GM18526 (cell line): ENCODE data around the gene CAMK2G.

ENCODE experiments used
- POLR2A ChIP-seq: IDR thresholded peaks from 3 replicates; pipeline ENCODE4 v1.6.1; 2011; ENCODE audit not compliant: insufficient read length; ENCODE audit errors: extremely low read depth

Gene CAMK2G

DNA sequence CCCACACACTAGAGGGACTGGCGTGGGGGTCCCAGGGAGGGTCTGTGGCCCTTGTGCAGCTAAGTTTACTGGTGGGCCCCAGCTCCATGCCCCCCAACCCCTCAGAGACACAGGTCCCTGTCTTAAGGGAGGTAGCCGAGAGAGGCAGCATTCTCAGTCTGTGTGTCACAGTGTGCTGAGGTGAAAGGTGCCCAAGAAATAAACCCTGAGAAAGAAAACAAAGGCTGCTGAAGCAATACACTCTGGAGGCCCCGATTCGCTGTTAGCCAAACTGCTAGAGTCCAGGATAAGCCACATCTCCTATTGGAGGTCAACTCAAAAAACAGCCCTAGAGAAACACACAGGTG lies 34.3 kb downstream of the CAMK2G start:
- no peak for TF ChIP-seq POLR2A

DNA sequence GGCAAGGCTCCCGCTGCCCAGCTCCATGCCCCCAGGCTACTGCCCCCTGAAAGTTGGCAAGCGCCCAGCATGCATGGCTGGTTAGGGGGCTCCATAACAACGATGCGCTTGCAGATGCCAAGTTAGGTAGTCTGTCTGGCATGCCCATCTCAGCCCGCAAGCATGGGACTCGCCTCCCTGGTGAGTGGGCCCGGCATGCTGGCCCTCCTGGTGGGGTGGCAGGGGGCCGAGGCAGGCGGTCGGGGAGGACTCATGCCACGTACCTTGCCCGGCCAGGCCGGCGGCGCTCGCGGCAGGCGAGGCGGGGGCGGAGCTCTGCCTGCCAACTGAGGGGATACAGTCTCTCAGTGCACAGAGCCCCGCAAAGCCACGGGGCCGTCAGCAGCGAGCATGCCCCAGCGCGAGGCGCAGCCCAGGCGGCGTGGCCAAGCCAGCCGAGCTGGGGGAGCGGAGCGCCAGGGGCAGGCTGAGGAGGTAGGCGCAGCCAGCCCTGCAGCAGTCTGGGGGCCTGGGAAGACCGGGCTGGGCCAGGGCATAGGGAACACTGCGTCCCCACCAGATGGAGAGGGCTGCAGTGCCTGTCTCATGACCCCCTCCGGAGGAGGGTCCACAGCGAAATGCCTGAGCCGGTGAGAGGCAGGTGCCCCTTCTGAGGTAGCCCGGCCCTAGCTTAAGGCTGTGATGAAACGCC lies 34.9 kb downstream of the CAMK2G start:
- no peak for TF ChIP-seq POLR2A

DNA sequence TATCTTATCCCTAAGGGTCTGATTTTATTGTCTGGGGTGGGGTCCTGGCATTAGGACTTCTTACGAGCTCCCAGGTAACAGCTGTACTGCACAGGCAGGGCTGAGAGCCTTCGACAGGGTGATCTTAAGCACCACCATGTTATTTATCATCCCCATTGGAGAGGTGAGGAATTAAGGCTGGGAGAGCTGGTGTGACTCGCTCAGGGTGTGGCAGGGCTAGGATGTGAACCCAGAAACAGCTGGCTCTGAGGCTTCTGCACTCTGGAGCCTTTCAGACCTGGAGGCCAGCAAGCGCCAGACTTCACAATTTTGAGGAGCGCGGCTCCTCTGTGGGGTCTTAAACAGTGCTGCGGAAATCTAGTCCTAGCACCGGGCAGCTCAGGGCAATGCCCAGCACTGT lies 35.5 kb downstream of the CAMK2G start:
- no peak for TF ChIP-seq POLR2A

DNA sequence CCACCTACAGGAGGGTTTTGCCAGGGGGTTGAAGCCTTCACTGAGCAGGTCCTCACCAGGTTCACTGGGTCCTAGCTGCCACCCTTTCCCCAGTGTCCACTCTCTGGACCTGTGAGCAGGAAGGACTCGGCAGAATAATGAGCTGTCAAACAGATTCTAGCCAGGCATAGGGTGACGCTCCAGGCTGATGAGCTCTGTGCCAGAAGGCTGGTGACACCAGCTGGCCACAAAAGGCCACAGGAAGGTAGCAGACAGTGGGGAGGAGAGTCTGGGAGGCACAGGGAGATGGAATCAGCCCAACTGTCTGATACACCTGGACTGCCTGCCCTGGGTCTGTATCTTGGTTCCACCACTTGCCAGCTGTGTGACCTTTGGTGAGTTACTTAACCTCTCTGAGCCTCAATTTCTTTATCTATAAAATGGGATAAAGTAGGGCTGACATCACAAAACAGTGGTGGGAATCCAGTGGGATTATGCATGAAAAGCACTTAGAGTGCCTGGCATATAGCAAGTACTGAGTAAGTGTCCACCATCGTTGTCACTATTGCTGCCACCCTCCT lies 36.3 kb downstream of the CAMK2G start:
- no peak for TF ChIP-seq POLR2A

DNA sequence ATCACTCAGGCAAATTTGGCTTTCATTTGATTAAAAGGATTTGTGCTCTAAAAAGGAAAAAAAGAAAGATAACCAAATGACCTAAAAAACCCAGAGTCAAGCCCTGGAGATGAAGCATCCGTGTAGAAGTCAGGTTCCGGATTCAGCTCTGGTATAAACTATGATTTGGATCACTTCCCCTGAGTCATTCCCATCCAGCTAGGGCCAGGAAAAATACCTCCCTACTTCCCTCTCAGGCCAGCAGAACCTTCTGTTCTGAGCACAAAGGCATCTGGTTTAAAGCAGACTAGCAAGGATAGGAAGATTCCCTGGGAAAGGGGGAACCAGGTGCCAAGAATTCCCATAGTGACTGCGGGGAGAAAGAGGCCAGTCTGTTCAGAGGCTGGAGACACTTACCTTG lies 37.3 kb downstream of the CAMK2G start:
- no peak for TF ChIP-seq POLR2A

DNA sequence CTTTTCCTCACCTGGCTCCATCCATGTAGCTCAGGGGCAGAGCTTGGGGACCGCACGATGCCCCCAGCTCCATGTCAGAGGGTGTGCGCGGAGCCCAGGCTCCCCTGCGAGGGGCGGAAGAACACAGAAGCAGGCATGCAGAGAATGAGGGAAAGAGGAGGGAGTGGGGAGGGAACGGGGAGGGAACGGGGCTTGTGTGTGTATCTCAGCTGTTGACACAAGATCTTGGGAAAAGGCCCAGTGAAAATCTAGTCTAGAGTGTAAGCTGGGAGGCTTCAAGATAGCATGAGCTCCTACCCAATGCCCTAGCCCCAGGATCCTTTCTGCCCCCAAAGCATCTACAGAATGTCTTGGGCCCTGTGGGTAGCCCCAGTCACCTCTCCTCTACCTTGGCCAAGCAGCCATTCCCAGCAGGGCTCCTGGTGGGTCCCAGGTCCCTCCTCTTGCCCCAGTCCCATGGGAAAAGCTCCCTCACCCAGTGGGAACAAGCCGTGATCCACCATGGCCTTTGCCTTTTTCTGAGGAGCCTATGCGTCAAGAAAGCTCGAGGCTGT lies 37.9 kb downstream of the CAMK2G start:
- TF ChIP-seq POLR2A = no peak

DNA sequence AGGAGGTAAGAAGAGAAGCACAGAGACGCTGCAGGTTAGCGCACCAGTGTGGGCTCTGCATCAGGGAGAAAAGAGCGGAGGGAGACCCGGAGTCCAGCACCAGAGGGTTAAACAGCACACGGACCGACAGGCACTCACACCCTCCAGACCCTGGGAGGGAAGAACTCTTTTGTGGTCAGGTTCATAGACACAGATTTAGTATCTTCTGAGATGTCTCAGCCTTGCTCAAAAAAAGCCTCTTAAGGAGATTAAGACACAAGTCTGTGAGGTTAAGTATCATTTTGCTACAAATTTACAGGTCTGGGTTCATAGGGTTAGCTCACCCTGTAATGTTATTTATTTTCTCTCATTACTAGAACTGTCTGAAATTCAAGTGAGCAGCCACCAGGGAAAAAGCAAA lies 46.2 kb downstream of the CAMK2G start:
- no peak for TF ChIP-seq POLR2A

DNA sequence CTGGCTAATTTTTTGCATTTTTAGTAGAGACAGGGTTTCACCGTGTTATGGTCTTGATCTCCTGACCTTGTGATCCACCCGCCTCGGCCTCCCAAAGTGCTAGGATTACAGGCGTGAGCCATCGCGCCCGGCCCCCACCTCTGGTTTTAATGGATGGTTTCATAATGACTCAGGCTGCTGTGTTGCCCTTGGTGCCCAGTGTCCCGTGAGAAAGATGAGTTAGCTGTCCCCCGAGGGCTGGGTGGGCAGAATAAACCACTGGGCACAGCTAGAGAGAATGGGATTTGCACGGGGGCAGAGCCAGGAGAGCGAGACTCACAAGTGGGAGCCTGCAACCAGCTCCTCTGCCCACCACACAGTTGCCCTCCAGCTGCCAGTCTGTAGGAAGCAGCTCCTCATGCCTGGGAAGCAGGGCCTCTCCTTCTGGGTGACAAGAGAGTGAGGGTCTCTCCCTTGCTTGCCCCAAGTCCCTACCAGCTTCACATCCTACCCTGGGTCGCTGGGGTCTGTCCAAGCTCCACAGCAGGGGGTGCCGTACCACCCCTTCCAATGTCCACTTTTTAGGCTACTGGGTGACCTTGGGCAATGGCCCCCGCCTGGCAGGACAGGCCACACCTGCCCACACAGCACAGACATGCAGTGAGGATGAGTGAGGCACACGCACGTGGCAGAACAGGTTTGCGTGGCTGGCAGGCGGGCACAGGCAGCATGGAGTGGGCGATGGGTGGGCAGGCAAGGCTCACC lies 46.8 kb downstream of the CAMK2G start:
- TF ChIP-seq POLR2A = no peak

DNA sequence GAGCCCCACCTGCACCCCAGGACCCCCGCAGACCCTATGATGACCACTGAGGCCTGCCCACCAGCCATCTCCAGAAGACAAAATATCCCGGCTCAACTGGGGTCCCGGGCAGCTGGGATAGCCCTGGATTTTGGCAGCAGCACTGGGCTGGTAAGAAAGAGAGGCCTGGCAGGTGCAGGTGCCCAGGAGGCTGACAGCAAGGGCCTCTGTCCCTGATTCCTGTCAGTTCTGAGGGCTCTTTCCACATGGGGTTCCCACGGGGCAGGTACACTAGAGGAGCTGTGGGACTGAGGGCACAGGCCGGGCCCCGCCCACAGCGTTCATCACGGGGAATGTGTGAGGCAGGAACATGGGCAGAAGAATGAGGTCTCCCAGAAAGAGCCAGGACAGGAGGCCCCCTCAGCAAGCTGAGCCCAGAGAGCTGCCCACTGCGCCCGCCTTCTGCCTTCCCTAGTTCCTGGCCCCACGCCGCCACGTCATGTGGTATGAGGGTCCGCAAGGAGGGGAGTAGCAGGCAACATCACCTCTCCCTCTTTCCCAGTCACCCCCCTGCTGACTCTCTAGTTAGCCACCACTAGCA lies 50.1 kb downstream of the CAMK2G start:
- no peak for TF ChIP-seq POLR2A

DNA sequence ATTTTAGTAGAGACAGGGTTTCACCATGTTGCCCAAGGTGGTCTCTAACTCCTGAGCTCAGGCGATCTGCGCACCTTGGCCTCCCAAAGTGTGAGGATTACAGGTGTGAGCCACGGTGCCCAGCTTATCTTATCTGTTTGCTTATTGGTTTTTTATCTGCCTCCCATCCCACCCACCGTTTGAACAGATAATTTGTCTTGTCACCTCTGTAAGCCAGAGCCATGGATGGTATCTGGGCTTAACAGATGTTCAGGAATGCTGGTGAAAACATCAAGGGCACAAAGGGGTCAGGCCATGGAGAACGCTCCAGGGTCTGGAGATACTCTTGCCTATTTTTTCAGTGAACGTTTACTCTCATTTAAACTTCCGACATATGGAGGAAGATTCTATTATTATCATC lies 51.0 kb downstream of the CAMK2G start:
- TF ChIP-seq POLR2A = no peak

DNA sequence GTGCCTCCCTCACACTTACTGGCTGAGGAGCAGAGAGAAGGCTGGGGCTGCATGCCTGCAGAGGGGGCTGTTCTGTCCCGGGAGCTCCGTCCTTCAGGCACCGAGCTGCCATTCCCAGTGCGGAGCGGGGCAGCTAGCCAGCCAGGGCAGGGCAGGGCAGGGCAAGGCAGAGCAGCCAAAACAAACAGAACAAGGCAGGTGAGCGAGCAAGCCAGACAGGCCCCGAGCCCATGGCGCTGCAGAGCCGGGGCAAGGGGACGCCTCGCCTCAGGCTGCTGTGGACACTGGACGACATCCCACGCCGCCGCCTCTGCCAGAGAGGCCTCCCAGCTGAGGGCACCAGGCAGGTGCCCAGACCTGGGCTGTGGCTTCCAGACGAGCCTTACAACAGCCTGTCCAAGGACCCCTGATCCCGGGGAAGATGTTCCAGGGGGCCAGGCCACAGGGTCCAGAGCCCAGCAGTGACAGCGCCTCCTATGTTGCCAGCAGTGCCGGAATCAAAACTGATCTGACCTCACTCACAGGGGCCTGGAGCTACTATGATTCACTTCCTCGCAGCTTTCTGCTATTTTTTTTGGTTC lies 54.8 kb downstream of the CAMK2G start:
- no peak for TF ChIP-seq POLR2A

DNA sequence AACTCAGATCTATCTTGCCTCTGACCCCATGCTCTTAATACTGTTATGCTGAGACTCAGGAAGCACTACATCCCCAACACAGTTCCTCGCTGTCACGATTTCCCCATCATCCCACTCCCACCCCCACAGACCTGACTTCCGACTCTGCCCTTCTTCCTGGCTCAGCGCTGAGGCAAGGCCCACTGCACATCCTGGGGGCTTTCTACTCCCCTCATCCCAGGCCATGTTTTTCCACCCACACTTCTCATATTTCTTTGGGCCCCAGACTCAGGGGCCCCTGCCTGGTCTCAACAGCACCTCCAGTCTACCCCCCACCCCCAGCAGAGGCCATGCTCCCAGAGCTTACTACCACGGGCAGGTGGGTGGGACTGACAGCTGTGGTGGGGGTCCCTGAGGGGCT lies 55.3 kb downstream of the CAMK2G start:
- no peak for TF ChIP-seq POLR2A

DNA sequence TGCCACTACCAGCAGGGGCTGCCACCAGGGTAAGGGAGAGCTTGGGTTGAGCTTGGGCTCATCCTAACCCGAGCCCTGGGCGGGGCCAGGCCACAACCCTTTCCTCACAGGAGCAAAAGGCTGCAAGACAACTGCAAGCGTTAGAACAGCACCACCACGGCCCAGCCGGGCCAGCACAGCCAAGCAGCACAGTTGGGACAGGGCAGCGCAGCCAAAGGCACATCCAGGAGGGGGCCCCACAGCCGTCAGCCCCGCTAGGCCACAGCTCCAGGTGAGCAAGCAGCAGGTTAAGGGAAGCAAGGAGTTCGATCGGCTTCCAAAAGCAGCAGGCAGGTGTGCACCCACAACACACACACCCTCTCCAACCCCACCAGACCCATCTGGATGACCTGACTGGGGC lies 56.0 kb downstream of the CAMK2G start:
- no peak for TF ChIP-seq POLR2A

DNA sequence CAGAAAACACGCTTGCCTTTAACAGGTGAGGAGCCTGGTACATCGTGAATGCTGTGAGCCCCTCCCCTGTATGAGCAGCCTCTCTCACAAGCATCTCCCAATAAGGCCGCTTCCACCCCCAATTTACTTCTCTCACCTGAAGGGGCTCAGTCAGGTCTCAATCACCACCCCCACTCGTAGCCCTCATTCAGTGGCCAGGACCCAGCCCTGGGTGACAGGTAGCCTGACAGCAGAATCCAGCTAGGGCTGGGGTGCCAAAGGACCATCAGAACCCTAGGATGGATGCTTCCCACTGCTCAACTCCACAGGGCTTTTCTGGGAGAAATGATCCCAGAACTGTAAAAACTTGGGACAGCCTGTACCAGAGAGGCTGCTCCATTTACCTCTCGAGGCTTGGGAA lies 56.5 kb downstream of the CAMK2G start:
- TF ChIP-seq POLR2A = no peak

DNA sequence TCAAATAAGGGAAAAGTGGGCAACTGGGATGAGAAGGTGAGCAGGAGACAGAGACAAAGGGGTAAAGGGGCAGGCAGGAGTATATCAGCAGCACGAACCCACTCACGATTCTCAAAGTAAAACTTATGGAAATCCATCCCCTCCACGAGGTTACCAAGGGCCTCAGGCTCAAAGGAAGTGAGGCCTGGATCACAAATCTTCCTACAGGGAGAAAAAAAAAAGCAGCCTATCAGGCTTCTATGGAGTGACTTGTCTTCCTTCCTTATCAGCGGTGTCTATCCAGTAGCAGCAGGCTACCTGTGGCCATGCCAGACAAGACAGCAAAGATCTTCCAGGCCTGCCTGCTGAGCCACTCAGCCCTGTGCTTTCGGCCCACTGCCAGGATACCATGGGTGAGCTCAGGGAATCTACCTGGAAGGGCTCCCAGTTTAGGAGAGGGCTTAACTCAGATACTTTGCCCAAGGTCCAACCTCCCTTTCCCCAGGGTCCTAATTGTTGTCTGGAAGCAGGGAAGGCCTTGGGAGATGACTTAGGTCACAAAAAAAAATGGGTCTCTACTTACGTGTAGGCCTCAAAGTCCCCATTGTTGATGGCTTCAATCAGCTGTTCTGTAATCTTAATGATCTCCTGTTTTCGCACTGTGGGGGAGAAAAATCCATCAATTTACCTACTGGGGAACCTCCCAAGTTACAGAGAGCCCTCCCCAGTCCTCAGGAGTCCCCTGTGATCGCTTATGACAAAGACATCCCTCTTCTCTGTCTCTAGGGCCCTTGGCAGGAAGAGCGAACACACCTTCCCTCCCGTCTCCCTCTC lies 57.2 kb downstream of the CAMK2G start:
- no peak for TF ChIP-seq POLR2A

DNA sequence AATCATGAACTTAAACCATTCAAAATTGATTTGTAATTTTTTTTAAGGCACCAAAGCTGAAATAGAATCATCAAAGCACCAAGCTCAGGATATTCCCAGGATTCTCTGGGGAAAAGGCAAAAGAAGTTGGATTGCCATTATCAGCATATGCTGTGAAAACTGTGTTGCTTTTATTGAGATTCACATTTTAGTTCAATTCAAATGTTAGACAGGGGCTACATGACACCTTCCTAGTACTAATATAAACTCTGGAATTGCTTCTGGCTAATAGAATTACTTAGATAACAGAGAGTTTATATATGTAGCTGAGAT lies 58.7 kb downstream of the CAMK2G start:
- no peak for TF ChIP-seq POLR2A
